CD14-positive monocyte (primary cell): Measurements from ENCODE around the gene MSX1. TPM values are rescaled to one million over a fixed set of nuclear protein-coding genes. Genes with fewer than 3 reads are reported as not detected.

ENCODE experiments used
- DNase-seq, 3 donors: peaks; one replicate each; pipeline ENCODE4 v3.0.0-alpha.2; 2011 to 2022
- H2AFZ ChIP-seq: 2 replicates; pipeline ENCODE4 v1.6.0; 2012; ENCODE audit warnings: mild to moderate bottlenecking, low read depth, low read length, inconsistent platforms; ENCODE audit not compliant: insufficient read depth, poor library complexity, severe bottlenecking
- H3K27ac ChIP-seq, 2 donors: 1 replicate in 1 of 2; 2 replicates in 1 of 2; pipeline ENCODE4 v1.5.1; 2012 to 2013; ENCODE audit warnings: low read length in 2 of 2, control low read depth in 1 of 2, inconsistent platforms in 1 of 2, low read depth in 1 of 2, mild to moderate bottlenecking in 1 of 2
- H3K27me3 ChIP-seq, 2 donors: one replicate each; pipeline versions ENCODE4 v1.6.0 to v1.6.1; 2011 to 2013; ENCODE audit warnings: low read length in 2 of 2; ENCODE audit not compliant: control insufficient read depth in 2 of 2, insufficient read depth in 2 of 2
- H3K36me3 ChIP-seq, 2 donors: replicated peaks in 1 of 2; 1 replicate in 1 of 2; 2 replicates in 1 of 2; pipeline versions ENCODE4 v1.5.1 to v1.6.1; 2012 to 2013; ENCODE audit warnings: low read length in 2 of 2, control low read depth in 1 of 2, inconsistent platforms in 1 of 2, mild to moderate bottlenecking in 1 of 2; ENCODE audit not compliant: insufficient read depth in 2 of 2, control insufficient read depth in 1 of 2
- H3K4me1 ChIP-seq, 2 donors: 1 replicate in 1 of 2; 2 replicates in 1 of 2; pipeline versions ENCODE4 v1.5.1 to v1.6.1; 2012 to 2013; ENCODE audit warnings: low read length in 2 of 2, control low read depth in 1 of 2, inconsistent platforms in 1 of 2, mild to moderate bottlenecking in 1 of 2, moderate library complexity in 1 of 2; ENCODE audit not compliant: insufficient read depth in 2 of 2, control insufficient read depth in 1 of 2
- H3K4me2 ChIP-seq: replicated peaks from 2 replicates; pipeline ENCODE3; 2012; ENCODE audit warnings: low read length, moderate library complexity, mild to moderate bottlenecking; ENCODE audit not compliant: poor library complexity, severe bottlenecking; ENCODE audit errors: extremely low read depth
- H3K4me3 ChIP-seq, 3 experiments: fragments of 200-600 bp in 1 of 3; sonication (generic) in 1 of 3; replicated peaks in 1 of 3; 1 replicate in 2 of 3; 2 replicates in 1 of 3; pipeline ENCODE4 v1.5.1; 2011 to 2013; ENCODE audit warnings: low read length in 3 of 3, mild to moderate bottlenecking in 3 of 3, control low read depth in 2 of 3, low read depth in 2 of 3, inconsistent platforms in 1 of 3, moderate library complexity in 1 of 3
- H3K79me2 ChIP-seq: 2 replicates; pipeline ENCODE4 v1.6.0; 2012; ENCODE audit warnings: mild to moderate bottlenecking, control low read depth, inconsistent platforms, low read length, moderate library complexity; ENCODE audit not compliant: insufficient read depth
- H3K9ac ChIP-seq: 2 replicates; pipeline ENCODE4 v1.6.0; 2017; ENCODE audit warnings: low read length, mild to moderate bottlenecking; ENCODE audit not compliant: insufficient read depth, poor library complexity, severe bottlenecking
- H3K9me3 ChIP-seq, 2 donors: replicated peaks in 1 of 2; 1 replicate in 1 of 2; 2 replicates in 1 of 2; pipeline versions ENCODE4 v1.5.1 to v1.6.1; 2012 to 2013; ENCODE audit warnings: low read length in 2 of 2, control low read depth in 1 of 2; ENCODE audit not compliant: control insufficient read depth in 1 of 2, insufficient read depth in 1 of 2
- H4K20me1 ChIP-seq: 2 replicates; pipeline ENCODE4 v1.6.0; 2012; ENCODE audit warnings: mild to moderate bottlenecking, low read length, control low read depth, moderate library complexity; ENCODE audit not compliant: insufficient read depth
- H3K27ac Mint-ChIP-seq, 7 donors: one replicate each; pipeline ENCODE4 v1.8.0; 2020; ENCODE audit warnings: mild to moderate bottlenecking in 7 of 7, mixed read lengths in 7 of 7, moderate library complexity in 6 of 7, inconsistent platforms in 2 of 7
- H3K27me3 Mint-ChIP-seq, 3 donors: one replicate each; pipeline ENCODE4 v1.8.0; 2021 to 2022; ENCODE audit warnings: low read depth in 3 of 3, mild to moderate bottlenecking in 3 of 3, mixed read lengths in 3 of 3, moderate library complexity in 3 of 3, inconsistent platforms in 1 of 3
- H3K36me3 Mint-ChIP-seq, 2 donors: one replicate each; pipeline ENCODE4 v1.8.0; 2020; ENCODE audit warnings: mixed read lengths in 2 of 2, inconsistent platforms in 1 of 2, mild to moderate bottlenecking in 1 of 2
- H3K4me1 Mint-ChIP-seq: one replicate; pipeline ENCODE4 v1.8.0; 2020; ENCODE audit warnings: mild to moderate bottlenecking, mixed read lengths
- H3K4me3 Mint-ChIP-seq, 2 donors: one replicate each; pipeline ENCODE4 v1.8.0; 2020; ENCODE audit warnings: mild to moderate bottlenecking in 2 of 2, mixed read lengths in 2 of 2, moderate library complexity in 1 of 2
- H3K9me3 Mint-ChIP-seq, 7 donors: one replicate each; pipeline ENCODE4 v1.8.0; 2020 to 2022; ENCODE audit warnings: mixed read lengths in 7 of 7, mild to moderate bottlenecking in 6 of 7, moderate library complexity in 6 of 7, inconsistent platforms in 2 of 7
- CTCF ChIP-seq: fragments of 200-600 bp; IDR thresholded peaks from one replicate; pipeline ENCODE4 v1.8.0; 2022; ENCODE audit warnings: antibody characterized with exemption, mild to moderate bottlenecking
- WGBS: methylation state at CpG from one replicate; pipeline ENCODE4 v1.1.5; 2013; ENCODE audit warnings: missing lambda C conversion rate; ENCODE audit not compliant: insufficient coverage; 5-methylcytosine and 5-hydroxymethylcytosine counted together
- intact Hi-C, 2 donors: fragments of 100-400 bp; cut with micrococcal nuclease; formaldehyde crosslinking; loops; one replicate each; pipeline versions ENCODE4 v1.15.0 to v1.15.1; 2023
- polyA plus RNA-seq, 3 donors: library from polyadenylated mRNA; depleted of rRNA in 1 of 3; unstranded in 2 of 3; stranded (reverse) in 1 of 3; fragments of 300-500 nt in 2 of 3; fragments of >200 nt in 1 of 3; fragmentation: Illumina TruSeq in 2 of 3; gene quantifications; 1 replicate in 2 of 3; 2 replicates in 1 of 3; pipeline ENCODE4 v1.2.3, GENCODE V29; 2012 to 2021

MSX1 gene
- polyA plus RNA-seq, 3 donors, result not detected

- no peak overlapping the region for H3K27ac ChIP-seq
- no peaks in the 10 kb centered on the region for H3K36me3 ChIP-seq
- intact Hi-C loops, result no loop called here
- H3K9me3 Mint-ChIP-seq, result no peaks in the 10 kb centered on the region
- DNase-seq, result no peak
- no peaks in the 10 kb centered on the region for H3K79me2 ChIP-seq
- H3K4me1 ChIP-seq, result no peaks in the 10 kb centered on the region
- no peak overlapping the region for H3K4me3 Mint-ChIP-seq
- no peak for TF ChIP-seq CTCF
- peak overlapping the region in 1 of 7 donors; percentile 17 for H3K27ac Mint-ChIP-seq
- no peaks in the 10 kb centered on the region for H3K36me3 Mint-ChIP-seq
- no peaks in the 10 kb centered on the region for H3K4me1 Mint-ChIP-seq
- H3K9ac ChIP-seq, result no peak overlapping the region
- peaks cover 9 to 14% (median 11%) of the 10 kb centered on the region in 3 donors for H3K27me3 Mint-ChIP-seq
- H3K9me3 ChIP-seq, result no peaks in the 10 kb centered on the region
- no peaks in the 10 kb centered on the region for H4K20me1 ChIP-seq
- 94% methylated on average over 7 of the region's 15 CpGs for WGBS
- no peaks in the 10 kb centered on the region for H3K27me3 ChIP-seq
- no peak overlapping the region for H3K4me3 ChIP-seq
- no peak overlapping the region for H2AFZ ChIP-seq
- H3K4me2 ChIP-seq, result no peak overlapping the region
Measured at GRCh38 chr4:4842476-4843441, 16.7 kb upstream of the MSX1 start.

GRCh38 chr4:4843635-4844291, 15.7 kb upstream of the MSX1 start:
- Histone ChIP-seq H3K4me1 (no peaks in the 10 kb centered on the region), H3K4me2 (no peak overlapping the region), H3K9me3 (no peaks in the 10 kb centered on the region), H3K4me3 (no peak overlapping the region), H2AFZ (no peak overlapping the region), H3K36me3 (no peaks in the 10 kb centered on the region), H3K27me3 (no peaks in the 10 kb centered on the region), H4K20me1 (no peaks in the 10 kb centered on the region), H3K9ac (no peak overlapping the region), H3K79me2 (no peaks in the 10 kb centered on the region), H3K27ac (no peak overlapping the region)
- WGBS, result 77% methylated on average over 11 of the region's 16 CpGs
- intact Hi-C loops, result no loop called here
- Mint-ChIP-seq H3K4me1 (no peaks in the 10 kb centered on the region), H3K27me3 (peaks cover 11 to 20% (median 12%) of the 10 kb centered on the region in 3 donors), H3K36me3 (no peaks in the 10 kb centered on the region), H3K27ac (no peak overlapping the region), H3K9me3 (no peaks in the 10 kb centered on the region), H3K4me3 (no peak overlapping the region)
- TF ChIP-seq CTCF, result no peak
- DNase-seq, result no peak
